ENCODE data around the gene ABCB11. TPM values are rescaled to one million over a fixed set of nuclear protein-coding genes. Genes with fewer than 3 reads are reported as not detected.

ABCB11 gene
- polyA plus RNA-seq, 1 of the 3 experiments (the other 2 are of a cell fraction): not detected

- DNase-seq: no peak
- TF ChIP-seq, protein P1, sequence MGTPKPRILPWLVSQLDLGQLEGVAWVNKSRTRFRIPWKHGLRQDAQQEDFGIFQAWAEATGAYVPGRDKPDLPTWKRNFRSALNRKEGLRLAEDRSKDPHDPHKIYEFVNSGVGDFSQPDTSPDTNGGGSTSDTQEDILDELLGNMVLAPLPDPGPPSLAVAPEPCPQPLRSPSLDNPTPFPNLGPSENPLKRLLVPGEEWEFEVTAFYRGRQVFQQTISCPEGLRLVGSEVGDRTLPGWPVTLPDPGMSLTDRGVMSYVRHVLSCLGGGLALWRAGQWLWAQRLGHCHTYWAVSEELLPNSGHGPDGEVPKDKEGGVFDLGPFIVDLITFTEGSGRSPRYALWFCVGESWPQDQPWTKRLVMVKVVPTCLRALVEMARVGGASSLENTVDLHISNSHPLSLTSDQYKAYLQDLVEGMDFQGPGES (IDR thresholded peaks at IDR 0.05; ENCODE audit: low read depth, low read length): no peak
- TF ChIP-seq FOSL2 (IDR thresholded peaks at IDR 0.05; ENCODE audit: borderline replicate concordance, low read depth) (no peak), NRF1 (IDR thresholded peaks at IDR 0.05; ENCODE audit: low read depth, low read length) (no peak), SIN3A (IDR thresholded peaks at IDR 0.05; ENCODE audit: borderline replicate concordance, low read depth, low read length) (no peak), CHD2 (IDR thresholded peaks at IDR 0.05; ENCODE audit: low read length, partially characterized antibody) (no peak), CTCF (IDR thresholded peaks at IDR 0.05) (no peak), SMC3 (IDR thresholded peaks at IDR 0.05; ENCODE audit: low read depth, low read length) (no peak), JUND (IDR thresholded peaks at IDR 0.05) (no peak), ELF1 (IDR thresholded peaks at IDR 0.05) (no peak), RFX5 (IDR thresholded peaks at IDR 0.05; ENCODE audit: low read length) (no peak), MAX (IDR thresholded peaks at IDR 0.05; ENCODE audit: low read depth) (no peak), RCOR1 (IDR thresholded peaks at IDR 0.05; ENCODE audit: low read length) (no peak), YY1 (IDR thresholded peaks at IDR 0.05; ENCODE audit: low read depth) (no peak), NFIC (IDR thresholded peaks at IDR 0.05; ENCODE audit: borderline replicate concordance) (no peak), FOXM1 (IDR thresholded peaks at IDR 0.05; ENCODE audit: low read depth) (no peak)
- TF ChIP-seq, protein P2, sequence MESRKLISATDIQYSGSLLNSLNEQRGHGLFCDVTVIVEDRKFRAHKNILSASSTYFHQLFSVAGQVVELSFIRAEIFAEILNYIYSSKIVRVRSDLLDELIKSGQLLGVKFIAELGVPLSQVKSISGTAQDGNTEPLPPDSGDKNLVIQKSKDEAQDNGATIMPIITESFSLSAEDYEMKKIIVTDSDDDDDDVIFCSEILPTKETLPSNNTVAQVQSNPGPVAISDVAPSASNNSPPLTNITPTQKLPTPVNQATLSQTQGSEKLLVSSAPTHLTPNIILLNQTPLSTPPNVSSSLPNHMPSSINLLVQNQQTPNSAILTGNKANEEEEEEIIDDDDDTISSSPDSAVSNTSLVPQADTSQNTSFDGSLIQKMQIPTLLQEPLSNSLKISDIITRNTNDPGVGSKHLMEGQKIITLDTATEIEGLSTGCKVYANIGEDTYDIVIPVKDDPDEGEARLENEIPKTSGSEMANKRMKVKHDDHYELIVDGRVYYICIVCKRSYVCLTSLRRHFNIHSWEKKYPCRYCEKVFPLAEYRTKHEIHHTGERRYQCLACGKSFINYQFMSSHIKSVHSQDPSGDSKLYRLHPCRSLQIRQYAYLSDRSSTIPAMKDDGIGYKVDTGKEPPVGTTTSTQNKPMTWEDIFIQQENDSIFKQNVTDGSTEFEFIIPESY (IDR thresholded peaks at IDR 0.05; ENCODE audit: borderline replicate concordance, low read depth): no peak
- Histone ChIP-seq H3K9me2 (no peaks in the 10 kb centered on the region), H3K27me3 (ENCODE audit: insufficient read depth) (peaks cover 6% of the 10 kb centered on the region), H3K9ac (no peak overlapping the region), H3K9me3 (no peaks in the 10 kb centered on the region), H3K36me3 (replicated peaks in 1 of 2; ENCODE audit: control insufficient read depth in 1 of 2, insufficient read depth in 2 of 2, low read length in 1 of 2) (no peaks in the 10 kb centered on the region), H3K4me1 (ENCODE audit: control insufficient read depth in 1 of 2, insufficient read depth in 2 of 2, low read depth in 1 of 2, low read length in 1 of 2) (peaks cover 0 to 4% of the 10 kb centered on the region in 2 experiments; a peak in 2 of 4 replicates), H4K20me1 (ENCODE audit: insufficient read depth) (no peaks in the 10 kb centered on the region), H2AFZ (ENCODE audit: low read depth) (no peak overlapping the region), H3K27ac (ENCODE audit: low read depth in 2 of 2, low read length in 1 of 2) (no peak overlapping the region), H3K4me3 (ENCODE audit: low read depth in 2 of 2, low read length in 1 of 2) (no peak overlapping the region), H3F3A (replicated peaks; ENCODE audit: insufficient read depth) (no peaks in the 10 kb centered on the region), H3K79me2 (ENCODE audit: insufficient read depth) (no peaks in the 10 kb centered on the region), H3K4me2 (no peak overlapping the region)
- CTCF ChIA-PET: no interaction called here
- 69% methylated on average over 4 of the region's 4 CpGs for WGBS (ENCODE audit: low lambda C conversion rate)
- POLR2A ChIA-PET: no interaction called here
Measured at GRCh38 chr2:168916331-168916675, 114.8 kb downstream of the ABCB11 start.

Measured in SK-N-SH (cell line).